Stimulated activated CD8-positive, alpha-beta memory T cell treated with anti-CD3 and anti-CD28 coated beads, Interleukin-12 subunit alpha, Interleukin-12 subunit beta, amount 100 ng/mL, for 1 hour (primary cell): Measurements from ENCODE around the gene IRF4.

ENCODE experiments used
- DNase-seq: peaks from one replicate; pipeline ENCODE4 v3.0.0-alpha.2; 2020; ENCODE audit warnings: low read depth

The IRF4 gene

GRCh38 chr6:381742-382461, 9.7 kb upstream of the IRF4 start:
- no peak for DNase-seq

- no peak for DNase-seq
Measured at GRCh38 chr6:382883-383810, 8.4 kb upstream of the IRF4 start.

GRCh38 chr6:383856-384255, 7.7 kb upstream of the IRF4 start:
- DNase-seq: no peak

GRCh38 chr6:384898-385297, 6.7 kb upstream of the IRF4 start:
- DNase-seq: no peak

GRCh38 chr6:385614-386013, 5.9 kb upstream of the IRF4 start:
- DNase-seq: no peak

GRCh38 chr6:386688-387266, 4.8 kb upstream of the IRF4 start:
- no peak for DNase-seq

- DNase-seq: no peak
Measured at GRCh38 chr6:387293-387741, 4.2 kb upstream of the IRF4 start.

GRCh38 chr6:388202-388903, 3.2 kb upstream of the IRF4 start:
- no peak for DNase-seq

GRCh38 chr6:389143-389542, 2.4 kb upstream of the IRF4 start:
- DNase-seq: no peak

GRCh38 chr6:389622-390021, 1.9 kb upstream of the IRF4 start:
- DNase-seq: no peak

GRCh38 chr6:390914-391558, 516 bp upstream of the IRF4 start:
- no peak for DNase-seq

GRCh38 chr6:392441-393390, 1.2 kb downstream of the IRF4 start:
- no peak for DNase-seq

GRCh38 chr6:393391-394221, 2.1 kb downstream of the IRF4 start:
- DNase-seq: no peak

GRCh38 chr6:394641-395289, 3.2 kb downstream of the IRF4 start:
- no peak for DNase-seq

GRCh38 chr6:395432-396125, 4.0 kb downstream of the IRF4 start:
- no peak for DNase-seq

- DNase-seq: no peak
Measured at GRCh38 chr6:396126-396520, 4.6 kb downstream of the IRF4 start.

GRCh38 chr6:397056-397455, 5.5 kb downstream of the IRF4 start:
- no peak for DNase-seq

- no peak for DNase-seq
Measured at GRCh38 chr6:397604-398003, 6.1 kb downstream of the IRF4 start.

GRCh38 chr6:398065-398464, 6.5 kb downstream of the IRF4 start:
- DNase-seq: no peak
